Right lobe of liver (tissue), 4 donors: ENCODE results near the gene CFL1.

ENCODE experiments used
- CTCF ChIP-seq, 4 donors: fragments of 200-600 bp in 3 of 4; fragments of 450-650 bp in 1 of 4; IDR thresholded peaks; one replicate each; pipeline versions ENCODE4 v1.5.1 to v1.8.0; 2016 to 2022; ENCODE audit warnings: antibody characterized with exemption in 4 of 4, mild to moderate bottlenecking in 2 of 4
- POLR2A ChIP-seq: fragments of 450-650 bp; IDR thresholded peaks from one replicate; pipeline ENCODE4 v1.6.1; 2017; ENCODE audit warnings: antibody characterized with exemption, mild to moderate bottlenecking
- donor health status: DM: no; HTN: no; CAD: no.
- donor health status: DM: no; HTN: no; CAD: no.
- donor health status: DM: no; HTN: yes; CAD: no.

DNA sequence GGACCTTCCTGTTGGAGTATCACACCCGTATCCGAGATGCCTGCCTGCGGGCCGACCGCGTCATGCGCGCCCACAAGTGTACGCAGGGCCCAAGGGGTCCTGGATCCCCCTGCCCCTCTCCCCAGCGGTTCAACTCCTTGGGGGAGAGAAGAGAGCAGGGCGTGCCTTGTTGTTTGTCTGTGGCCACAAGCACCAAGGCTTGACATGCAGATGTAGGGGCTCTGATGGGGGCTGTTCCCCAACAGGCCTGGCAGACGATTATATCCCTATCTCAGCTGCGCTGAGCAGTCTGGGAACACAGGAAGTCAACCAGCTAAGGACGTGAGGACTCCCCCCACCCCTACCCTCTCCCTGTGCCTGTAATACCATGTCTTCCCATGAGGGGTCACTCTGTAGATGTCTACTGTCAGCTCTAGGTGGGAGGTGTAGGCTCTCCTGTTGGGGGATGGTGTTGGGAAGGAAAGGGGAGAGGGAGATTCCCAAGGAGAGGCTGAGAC, 6.8 kb downstream of the CFL1 start:
- TF ChIP-seq POLR2A (no peak), CTCF (IDR thresholded peaks at IDR 0.05) (peak; percentile 9 to 44 (median 25))
